ENCODE data around the gene TMC7.
A peak's percentile ranks its signal among the peaks of the same experiment; 100 is the strongest.
"Not testable (repeated sequence)": the region's sequence is repeated elsewhere in the genome, so short reads cannot be mapped to it uniquely, and the experiment has no call there.

Gene TMC7

GRCh38 chr16:18983565-18984434 lies at the start of gene TMC7:
TSS of gene TMC7 (plus strand) at chr16:18983934. CDS start at chr16:18984064, 130 bp downstream.
- DNase-seq, result peak; percentile 90

- no peak for DNase-seq
Observed at GRCh38 chr16:18936727-18937340, 46.9 kb upstream of the TMC7 start.

GRCh38 chr16:18937390-18937789 lies 46.3 kb upstream of the TMC7 start:
- no peak for DNase-seq

GRCh38 chr16:18938986-18939385 lies 44.7 kb upstream of the TMC7 start:
- no peak for DNase-seq

GRCh38 chr16:18941471-18941870 lies 42.3 kb upstream of the TMC7 start:
- DNase-seq, result no peak

GRCh38 chr16:18942061-18942460 lies 41.7 kb upstream of the TMC7 start:
- no peak for DNase-seq

GRCh38 chr16:18943414-18943813 lies 40.3 kb upstream of the TMC7 start:
- no peak for DNase-seq

GRCh38 chr16:18945233-18945632 lies 38.5 kb upstream of the TMC7 start:
- no peak for DNase-seq

- no peak for DNase-seq
Observed at GRCh38 chr16:18948372-18949020, 35.2 kb upstream of the TMC7 start.

GRCh38 chr16:18950469-18951185 lies 33.1 kb upstream of the TMC7 start:
- no peak for DNase-seq

- no peak for DNase-seq
Observed at GRCh38 chr16:18953547-18953946, 30.2 kb upstream of the TMC7 start.

GRCh38 chr16:18955874-18956580 lies 27.7 kb upstream of the TMC7 start:
- peak; percentile 81 for DNase-seq

- not testable (repeated sequence) for DNase-seq
Observed at GRCh38 chr16:18956658-18957241, 27.0 kb upstream of the TMC7 start.

GRCh38 chr16:18958621-18959029 lies 25.1 kb upstream of the TMC7 start:
- no peak for DNase-seq

GRCh38 chr16:18959031-18959505 lies 24.7 kb upstream of the TMC7 start:
- no peak for DNase-seq

GRCh38 chr16:18965555-18965954 lies 18.2 kb upstream of the TMC7 start:
- no peak for DNase-seq

- DNase-seq, result no peak
Observed at GRCh38 chr16:18966791-18967190, 16.9 kb upstream of the TMC7 start.

GRCh38 chr16:18969050-18969854 lies 14.5 kb upstream of the TMC7 start:
- peak; percentile 71 for DNase-seq

- DNase-seq, result no peak
Observed at GRCh38 chr16:18969855-18970240, 13.9 kb upstream of the TMC7 start.

- DNase-seq, result no peak
Observed at GRCh38 chr16:18975109-18975508, 8.6 kb upstream of the TMC7 start.

- peak; percentile 82 for DNase-seq
Observed at GRCh38 chr16:18979936-18980335, 3.8 kb upstream of the TMC7 start.

Data from DMS53 (cell line).